Astrocyte of the cerebellum (primary cell): ENCODE results near the gene SCAF8.

Source experiments
- DNase-seq: peaks from one replicate; pipeline ENCODE4 v3.0.0-alpha.2; 2011; ENCODE audit warnings: low read depth
- H3K4me3 ChIP-seq: 2 replicates; pipeline ENCODE4 v1.5.1; 2011; ENCODE audit warnings: mild to moderate bottlenecking, low read depth, low read length, moderate library complexity
- in situ Hi-C: cut with HindIII; loops from 2 replicates; pipeline ENCODE4 v1.10.0; 2017; ENCODE audit warnings: low sequenced_read_pairs
- TF ChIP-seq, protein P1 (sequence below): IDR thresholded peaks from 2 replicates; pipeline ENCODE4 v1.5.1; 2012; ENCODE audit warnings: low read length, low read depth, moderate library complexity, mild to moderate bottlenecking; ENCODE audit errors: missing control alignments

Gene SCAF8

DNA sequence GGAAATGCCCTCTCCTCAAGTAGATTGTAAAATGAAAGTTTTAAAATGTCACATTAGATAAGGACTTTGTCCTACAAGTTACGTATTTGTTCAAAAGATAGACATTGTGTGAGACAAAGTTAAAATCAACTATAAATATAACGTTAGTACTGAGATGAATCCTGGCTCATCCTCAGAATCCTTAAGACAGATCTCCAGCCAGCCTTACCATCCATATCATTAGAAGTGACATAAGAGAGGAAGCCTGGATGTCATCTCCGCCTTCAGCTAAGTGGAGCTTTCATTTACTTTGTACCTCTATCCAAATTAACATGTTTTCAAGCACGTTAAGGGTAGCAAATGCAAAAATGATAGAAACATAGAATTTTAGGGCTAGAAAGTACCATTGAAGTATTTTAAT lies 59.1 kb downstream of the SCAF8 start:
- TF ChIP-seq, protein P1, sequence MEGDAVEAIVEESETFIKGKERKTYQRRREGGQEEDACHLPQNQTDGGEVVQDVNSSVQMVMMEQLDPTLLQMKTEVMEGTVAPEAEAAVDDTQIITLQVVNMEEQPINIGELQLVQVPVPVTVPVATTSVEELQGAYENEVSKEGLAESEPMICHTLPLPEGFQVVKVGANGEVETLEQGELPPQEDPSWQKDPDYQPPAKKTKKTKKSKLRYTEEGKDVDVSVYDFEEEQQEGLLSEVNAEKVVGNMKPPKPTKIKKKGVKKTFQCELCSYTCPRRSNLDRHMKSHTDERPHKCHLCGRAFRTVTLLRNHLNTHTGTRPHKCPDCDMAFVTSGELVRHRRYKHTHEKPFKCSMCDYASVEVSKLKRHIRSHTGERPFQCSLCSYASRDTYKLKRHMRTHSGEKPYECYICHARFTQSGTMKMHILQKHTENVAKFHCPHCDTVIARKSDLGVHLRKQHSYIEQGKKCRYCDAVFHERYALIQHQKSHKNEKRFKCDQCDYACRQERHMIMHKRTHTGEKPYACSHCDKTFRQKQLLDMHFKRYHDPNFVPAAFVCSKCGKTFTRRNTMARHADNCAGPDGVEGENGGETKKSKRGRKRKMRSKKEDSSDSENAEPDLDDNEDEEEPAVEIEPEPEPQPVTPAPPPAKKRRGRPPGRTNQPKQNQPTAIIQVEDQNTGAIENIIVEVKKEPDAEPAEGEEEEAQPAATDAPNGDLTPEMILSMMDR, result no peak
- H3K4me3 ChIP-seq, result no peak overlapping the region
- in situ Hi-C loops, result no loop called here
- DNase-seq, result no peak

DNA sequence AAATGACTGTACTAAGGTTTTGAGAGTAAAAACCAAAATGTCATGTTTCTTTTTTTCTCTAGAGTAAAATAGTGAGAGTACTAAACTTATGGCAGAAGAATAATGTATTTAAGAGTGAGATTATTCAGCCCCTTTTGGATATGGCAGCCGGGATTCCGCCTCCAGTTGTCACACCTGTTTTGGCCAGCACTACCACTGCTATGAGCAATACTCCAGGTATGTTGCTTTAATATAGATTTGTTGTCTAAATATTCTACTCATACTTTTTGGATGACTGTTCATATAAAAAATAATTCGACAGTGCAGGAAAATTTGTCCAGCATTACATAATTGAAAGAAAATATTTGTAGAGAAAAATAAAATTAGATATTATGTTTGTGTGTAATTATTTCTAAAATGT lies 59.5 kb downstream of the SCAF8 start:
- no peak overlapping the region for H3K4me3 ChIP-seq
- TF ChIP-seq, protein P1, result no peak
- DNase-seq, result no peak
- in situ Hi-C loops, result no loop called here

DNA sequence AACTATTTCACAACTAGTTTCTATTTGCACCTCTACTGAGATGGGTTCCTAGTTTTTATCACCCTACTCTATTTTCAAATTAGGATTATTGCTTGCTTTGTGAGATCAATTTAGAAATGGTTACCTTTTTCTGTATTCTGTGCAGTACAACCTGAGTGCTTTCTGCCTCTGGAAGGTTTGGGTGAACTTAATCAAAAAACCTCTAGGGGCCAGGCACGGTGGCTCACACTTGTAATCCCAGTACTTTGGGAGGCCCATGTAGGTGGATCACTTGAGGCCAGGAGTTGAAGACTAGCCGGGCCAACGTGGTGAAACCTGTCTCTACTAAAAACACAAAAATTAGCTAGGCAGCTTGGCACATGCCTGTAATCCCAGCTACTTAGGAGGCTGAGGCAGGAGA lies 63.3 kb downstream of the SCAF8 start:
- DNase-seq, result no peak
- in situ Hi-C loops, result no loop called here
- TF ChIP-seq, protein P1, result no peak
- H3K4me3 ChIP-seq, result no peak overlapping the region

DNA sequence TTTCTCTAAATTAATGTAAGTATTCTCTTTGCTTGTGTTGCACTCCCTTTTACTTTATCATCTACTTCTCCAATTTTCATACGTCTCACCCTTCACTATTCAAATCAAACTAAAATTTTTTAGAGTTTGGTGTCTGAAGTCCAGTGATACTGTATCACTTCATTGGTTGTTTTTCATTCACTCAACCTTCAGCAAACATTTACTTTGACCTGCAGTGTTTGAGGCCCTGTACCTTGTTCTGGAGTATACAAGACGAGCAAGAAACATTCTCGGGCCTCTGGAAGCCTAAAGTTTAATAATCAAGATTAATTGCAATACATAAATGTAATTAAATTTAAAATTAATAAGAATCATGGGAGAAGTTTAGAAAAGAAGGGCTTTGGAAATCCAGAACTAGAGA lies 64.6 kb downstream of the SCAF8 start:
- H3K4me3 ChIP-seq, result no peak overlapping the region
- in situ Hi-C loops, result no loop called here
- TF ChIP-seq, protein P1, result no peak
- DNase-seq, result no peak

DNA sequence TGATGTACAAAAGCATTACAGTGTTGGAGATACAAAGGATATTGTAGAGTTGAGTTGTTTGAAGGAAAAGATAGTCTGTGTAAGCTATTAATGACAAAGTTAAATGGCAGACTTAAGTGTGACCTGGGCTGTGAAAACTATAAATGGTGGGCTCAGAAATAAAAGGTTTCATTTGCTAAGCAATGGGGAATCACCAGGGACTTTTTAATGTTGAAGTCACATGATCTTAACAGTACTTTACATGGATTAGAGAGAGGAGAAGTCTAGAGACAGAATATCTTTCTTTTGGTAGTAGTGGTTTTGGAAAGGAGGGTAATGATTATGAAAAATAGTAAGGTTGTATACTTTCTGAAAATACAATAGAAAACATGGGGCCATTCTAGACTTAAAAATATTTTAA lies 67.1 kb downstream of the SCAF8 start:
- in situ Hi-C loops, result no loop called here
- no peak for DNase-seq
- no peak overlapping the region for H3K4me3 ChIP-seq
- TF ChIP-seq, protein P1, result no peak

DNA sequence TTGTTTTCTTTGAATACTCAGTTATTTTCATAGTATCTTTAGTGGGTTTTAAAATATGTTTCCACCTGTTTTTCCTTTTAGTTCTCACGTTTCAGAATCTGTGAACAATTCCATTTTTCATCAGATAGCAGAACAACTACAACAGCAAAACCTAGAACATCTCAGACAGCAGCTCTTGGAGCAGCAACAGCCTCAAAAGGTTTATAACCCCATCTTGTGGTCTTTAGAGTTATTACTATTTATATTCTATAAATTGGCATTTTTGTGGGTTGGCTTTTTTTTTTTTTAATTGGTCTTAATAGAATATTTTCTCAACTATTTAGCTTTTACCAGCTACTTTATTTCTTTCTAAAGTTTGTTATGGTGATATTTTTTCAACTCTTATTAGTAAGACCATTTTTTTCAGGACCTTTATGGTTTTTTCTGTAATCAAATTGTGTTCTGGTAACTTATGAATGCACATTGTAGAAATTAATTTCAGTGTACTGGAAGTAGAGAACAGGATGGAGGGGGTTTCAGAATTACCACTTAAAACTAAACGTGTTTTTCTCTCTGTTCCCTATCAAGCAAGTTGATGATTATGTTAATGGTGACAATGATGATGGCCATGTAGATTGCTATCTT lies 72.2 kb downstream of the SCAF8 start:
- no peak overlapping the region for H3K4me3 ChIP-seq
- in situ Hi-C loops, result no loop called here
- peak; percentile 54 for DNase-seq
- TF ChIP-seq, protein P1, result peak; percentile 46
